MM.1S (cell line): ENCODE results near the gene MYL1.

Source experiments
- DNase-seq: peaks from one replicate; pipeline ENCODE4 v3.0.0-alpha.2; 2015
- H2AFZ ChIP-seq: fragments of 300-600 bp; sonication (generic); 2 replicates; pipeline ENCODE4 v1.6.0; 2016; ENCODE audit warnings: antibody characterized with exemption, low read length
- H3F3A ChIP-seq: fragments of 300-600 bp; sonication (generic); 2 replicates; pipeline ENCODE4 v1.6.1; 2016; ENCODE audit warnings: mild to moderate bottlenecking, antibody characterized with exemption, low read length, moderate library complexity, mixed read lengths; ENCODE audit not compliant: insufficient read depth
- H3K27ac ChIP-seq: fragments of 300-600 bp; sonication (generic); 2 replicates; pipeline ENCODE4 v1.5.1; 2016; ENCODE audit warnings: mild to moderate bottlenecking, low read length
- H3K27me3 ChIP-seq: fragments of 300-600 bp; sonication (generic); replicated peaks from 2 replicates; pipeline ENCODE4 v1.6.0; 2016; ENCODE audit warnings: low read length; ENCODE audit not compliant: insufficient read depth
- H3K36me3 ChIP-seq: fragments of 300-600 bp; sonication (generic); replicated peaks from 2 replicates; pipeline ENCODE4 v1.6.1; 2016; ENCODE audit warnings: mild to moderate bottlenecking, low read length, mixed read lengths; ENCODE audit not compliant: insufficient read depth
- H3K4me1 ChIP-seq: fragments of 300-600 bp; sonication (generic); 2 replicates; pipeline ENCODE4 v1.6.1; 2016; ENCODE audit warnings: low read length, mixed read lengths
- H3K4me2 ChIP-seq: fragments of 300-600 bp; sonication (generic); 2 replicates; pipeline ENCODE4 v1.6.0; 2016; ENCODE audit warnings: low read depth, low read length
- H3K4me3 ChIP-seq: fragments of 300-600 bp; sonication (generic); 2 replicates; pipeline ENCODE4 v1.5.1; 2016; ENCODE audit warnings: low read length, mixed read lengths
- H3K79me2 ChIP-seq: fragments of 300-600 bp; sonication (generic); 2 replicates; pipeline ENCODE4 v1.6.1; 2016; ENCODE audit warnings: mixed run types, low read length, mixed read lengths
- H3K9ac ChIP-seq: fragments of 300-600 bp; sonication (generic); 2 replicates; pipeline ENCODE4 v1.6.1; 2016; ENCODE audit warnings: low read length, mixed read lengths
- H3K9me2 ChIP-seq: fragments of 300-600 bp; sonication (generic); replicated peaks from 2 replicates; pipeline ENCODE4 v1.6.1; 2016; ENCODE audit warnings: mild to moderate bottlenecking, low read length, mixed read lengths; ENCODE audit not compliant: insufficient read depth
- H3K9me3 ChIP-seq: fragments of 300-600 bp; sonication (generic); replicated peaks from 2 replicates; pipeline ENCODE4 v1.6.1; 2016; ENCODE audit warnings: mild to moderate bottlenecking, low read length, mixed read lengths; ENCODE audit not compliant: insufficient read depth
- H4K20me1 ChIP-seq: fragments of 300-600 bp; sonication (generic); 2 replicates; pipeline ENCODE4 v1.6.1; 2016; ENCODE audit warnings: mild to moderate bottlenecking, low read length, moderate library complexity, mixed read lengths; ENCODE audit not compliant: insufficient read depth
- CTCF ChIP-seq: fragments of 300-600 bp; sonication (generic); IDR thresholded peaks from 2 replicates; pipeline ENCODE4 v1.5.1; 2016; ENCODE audit warnings: antibody characterized with exemption, low read length, mixed read lengths
- EZH2 ChIP-seq: fragments of 300-600 bp; sonication (generic); optimal IDR thresholded peaks from 2 replicates; pipeline ENCODE3; 2017; ENCODE audit warnings: low read depth, mild to moderate bottlenecking, antibody characterized with exemption, low read length, mixed read lengths
- EZH2phosphoT487 ChIP-seq: fragments of 300-600 bp; sonication (generic); IDR thresholded peaks from 2 replicates; pipeline ENCODE4 v1.6.1; 2018; ENCODE audit warnings: antibody characterized with exemption, low read length

The MYL1 gene

GRCh38 chr2:210360412-210360811, 45.4 kb upstream of the MYL1 start:
- no peak overlapping the region for H3K27ac ChIP-seq
- no peaks in the 10 kb centered on the region for H3K79me2 ChIP-seq
- no peaks in the 10 kb centered on the region for H3K9me3 ChIP-seq
- no peaks in the 10 kb centered on the region for H3K36me3 ChIP-seq
- H3K4me2 ChIP-seq = no peak overlapping the region
- H3K4me3 ChIP-seq = no peak overlapping the region
- no peak for DNase-seq
- H4K20me1 ChIP-seq = no peaks in the 10 kb centered on the region
- H3F3A ChIP-seq = no peaks in the 10 kb centered on the region
- H3K9ac ChIP-seq = no peak overlapping the region
- no peaks in the 10 kb centered on the region for H3K4me1 ChIP-seq
- H3K9me2 ChIP-seq = no peaks in the 10 kb centered on the region
- no peaks in the 10 kb centered on the region for H3K27me3 ChIP-seq
- TF ChIP-seq EZH2phosphoT487 (no peak), CTCF (no peak), EZH2 (no peak)
- no peak overlapping the region for H2AFZ ChIP-seq

GRCh38 chr2:210356944-210357343, 42.0 kb upstream of the MYL1 start:
- Histone ChIP-seq H3K4me1 (no peaks in the 10 kb centered on the region), H3F3A (no peaks in the 10 kb centered on the region), H4K20me1 (no peaks in the 10 kb centered on the region), H2AFZ (no peak overlapping the region), H3K79me2 (no peaks in the 10 kb centered on the region), H3K9ac (no peak overlapping the region), H3K9me3 (no peaks in the 10 kb centered on the region), H3K27ac (no peak overlapping the region), H3K4me2 (no peak overlapping the region), H3K9me2 (no peaks in the 10 kb centered on the region), H3K36me3 (no peaks in the 10 kb centered on the region), H3K27me3 (no peaks in the 10 kb centered on the region), H3K4me3 (no peak overlapping the region)
- no peak for DNase-seq
- TF ChIP-seq EZH2 (no peak), CTCF (no peak), EZH2phosphoT487 (no peak)

- Histone ChIP-seq H3K4me3 (no peak overlapping the region), H3K27me3 (no peaks in the 10 kb centered on the region), H3K79me2 (no peaks in the 10 kb centered on the region), H3F3A (no peaks in the 10 kb centered on the region), H3K27ac (no peak overlapping the region), H3K9me2 (no peaks in the 10 kb centered on the region), H3K4me2 (no peak overlapping the region), H3K9ac (no peak overlapping the region), H3K4me1 (peaks cover 10% of the 10 kb centered on the region), H4K20me1 (no peaks in the 10 kb centered on the region), H2AFZ (no peak overlapping the region), H3K9me3 (no peaks in the 10 kb centered on the region), H3K36me3 (no peaks in the 10 kb centered on the region)
- no peak for DNase-seq
- TF ChIP-seq CTCF (no peak), EZH2 (no peak), EZH2phosphoT487 (no peak)
Observed at GRCh38 chr2:210337159-210337558, 22.2 kb upstream of the MYL1 start.
